ENCODE results near the gene ZNF662. TPM values are rescaled to one million over a fixed set of nuclear protein-coding genes. Genes with fewer than 3 reads are reported as not detected.

The ZNF662 gene
- total and polyA plus RNA-seq, 2 of the 8 experiments (the other 6 are each of a cell fraction or from before 2014, with no cell fraction given) = 0.03 TPM; not detected in 1

DNA sequence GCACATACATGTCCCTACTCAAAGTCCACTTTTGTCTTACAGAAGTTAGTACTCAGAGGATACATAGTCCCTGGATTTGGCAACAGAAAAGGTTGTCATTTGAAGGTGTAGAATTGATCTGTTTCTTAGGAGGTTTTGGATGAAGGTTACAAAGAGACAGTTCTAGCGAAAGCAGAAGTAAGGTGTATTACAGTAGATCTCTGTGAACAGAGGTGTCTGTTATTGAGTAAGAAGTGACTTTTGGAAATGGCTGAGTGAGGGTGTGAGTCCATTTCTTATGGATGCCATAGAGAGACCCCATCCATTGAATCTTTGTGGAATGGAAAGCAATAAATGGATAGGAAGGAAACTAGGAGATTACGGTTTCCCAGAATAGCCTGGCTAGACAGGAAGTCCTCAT, 5.6 kb downstream of the ZNF662 start (continued):
- TF ChIP-seq SAP30 (IDR thresholded peaks at IDR 0.05; ENCODE audit: insufficient read depth, insufficient replicate concordance, low read length) (no peak), POU5F1 (IDR thresholded peaks at IDR 0.05; ENCODE audit: low read depth, low read length) (no peak), TCF12 (IDR thresholded peaks at IDR 0.05; ENCODE audit: low read depth, low read length) (no peak), CBX8 (IDR thresholded peaks at IDR 0.05; ENCODE audit: borderline replicate concordance, low read depth, low read length) (no peak), BRCA1 (IDR thresholded peaks at IDR 0.05; ENCODE audit: low read depth, low read length) (no peak), GABPA (IDR thresholded peaks at IDR 0.05; ENCODE audit: borderline replicate concordance, insufficient read depth, low read length) (no peak), SP4 (IDR thresholded peaks at IDR 0.05; ENCODE audit: low read length) (no peak)
